Raji (cell line): ENCODE measurements around the gene NDRG3.

Experiments
- POLR2A ChIP-seq: IDR thresholded peaks from 2 replicates; pipeline ENCODE4 v1.6.1; 2011; ENCODE audit warnings: low read depth, low read length, control low read depth; ENCODE audit not compliant: insufficient read depth

The NDRG3 gene

DNA sequence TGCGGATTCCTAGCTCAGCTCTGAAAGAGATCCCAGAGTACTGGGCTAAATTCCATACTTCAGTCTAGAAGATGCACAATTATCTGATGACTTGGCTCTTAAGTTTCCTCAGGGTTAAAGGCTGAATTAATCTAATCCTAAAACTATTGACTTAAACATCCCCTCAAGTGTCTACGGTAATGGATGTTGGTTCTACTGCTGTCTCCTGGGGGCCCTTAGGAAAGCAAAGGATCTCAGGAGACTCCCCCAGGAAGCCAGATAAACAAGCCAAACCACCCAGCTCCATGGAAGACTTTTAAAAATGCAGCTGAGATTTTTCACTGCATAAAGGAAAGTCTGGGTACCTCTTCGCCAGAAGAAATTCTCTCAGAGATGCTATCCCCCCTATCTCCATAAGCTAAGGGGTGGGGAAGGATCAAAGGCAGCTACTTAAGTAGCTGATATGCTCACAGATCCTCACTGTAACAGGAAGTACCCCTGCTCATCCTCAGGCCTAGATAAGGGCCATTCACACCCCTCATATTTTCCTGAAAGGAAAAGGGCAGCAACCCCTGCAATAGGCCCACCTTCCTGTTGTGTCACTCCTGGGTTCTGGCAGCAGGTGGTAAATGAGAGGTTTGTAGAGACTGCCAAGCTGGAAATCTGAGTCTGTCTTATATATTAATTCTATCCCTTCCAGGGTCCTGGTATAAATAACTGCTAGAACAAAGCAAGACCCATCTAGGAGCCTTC is 9.3 kb downstream of the NDRG3 start:
- no peak for TF ChIP-seq POLR2A

DNA sequence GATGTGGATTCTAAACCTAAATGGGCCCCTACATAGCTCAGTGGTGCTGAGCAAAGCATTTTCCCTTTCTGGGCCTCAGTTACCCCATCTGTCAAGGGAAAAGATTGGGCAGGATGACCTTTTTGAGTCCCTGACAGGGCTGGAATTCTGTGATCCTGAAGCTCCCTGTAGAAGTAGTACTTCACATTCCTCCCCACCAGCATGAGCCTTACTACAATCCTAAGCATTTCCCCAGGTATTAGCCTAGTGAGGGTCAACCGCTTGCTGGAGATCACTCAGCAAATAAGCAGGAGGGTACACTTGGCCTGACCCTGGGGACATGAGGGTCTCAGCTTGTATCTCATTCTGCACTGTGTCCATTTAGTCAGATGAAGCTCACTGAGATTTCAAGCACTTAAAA is 13.4 kb downstream of the NDRG3 start:
- TF ChIP-seq POLR2A: no peak

DNA sequence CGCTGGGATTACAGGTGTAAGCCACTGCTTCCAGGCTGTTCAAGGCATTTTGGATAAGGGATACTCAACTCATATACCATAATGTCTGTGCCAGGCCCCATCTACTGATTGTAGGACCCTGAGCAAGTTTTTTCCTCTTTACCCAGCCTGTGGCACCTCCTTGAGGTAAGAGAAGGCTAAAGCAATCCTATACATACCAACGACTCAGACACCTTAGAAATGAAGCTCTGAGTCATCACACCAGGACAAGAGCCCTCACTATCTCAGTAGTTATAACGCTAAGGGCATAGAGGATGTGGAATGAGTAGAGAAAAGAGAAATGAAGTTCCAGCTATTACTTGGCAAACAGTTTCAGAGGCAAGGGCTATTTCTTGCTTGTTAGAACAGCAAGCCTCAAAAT is 16.9 kb downstream of the NDRG3 start:
- no peak for TF ChIP-seq POLR2A

DNA sequence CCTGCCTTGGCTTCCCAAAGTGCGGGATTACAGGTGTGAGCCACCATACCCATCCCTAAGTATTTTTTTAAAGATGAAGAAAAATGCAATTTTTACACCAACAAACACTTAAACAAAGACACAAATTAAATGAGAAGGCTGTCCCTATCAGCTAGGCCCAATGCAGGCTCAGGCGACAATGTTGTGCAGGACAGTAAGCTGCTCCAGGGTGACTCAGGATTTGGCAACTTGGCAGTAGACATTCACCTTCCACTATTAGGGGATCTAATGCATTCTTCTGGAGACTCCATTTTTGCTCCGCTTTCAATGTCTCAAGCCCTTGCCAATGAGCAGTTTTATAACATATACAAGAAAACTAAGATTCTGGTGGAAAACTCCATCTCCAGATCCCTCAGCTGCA is 19.7 kb downstream of the NDRG3 start:
- no peak for TF ChIP-seq POLR2A

DNA sequence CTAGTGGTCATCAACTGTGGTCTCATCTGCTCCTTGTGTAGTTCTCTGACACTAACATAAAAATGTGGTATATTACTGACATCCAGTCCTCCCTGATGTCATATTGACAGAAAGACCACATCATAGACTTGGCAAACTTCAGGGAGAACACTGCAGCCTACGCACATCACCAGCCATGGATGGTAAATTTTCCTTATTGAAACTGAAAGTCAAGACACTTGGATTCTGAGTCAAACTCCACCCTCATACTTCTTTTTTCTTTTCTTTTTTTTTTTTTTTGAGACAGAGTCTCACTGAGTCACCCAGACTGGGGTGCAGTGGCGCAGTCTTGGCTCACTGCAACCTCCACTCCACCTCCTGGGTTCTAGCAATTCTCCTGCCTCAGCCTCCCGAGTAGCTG is 25.4 kb downstream of the NDRG3 start:
- no peak for TF ChIP-seq POLR2A

DNA sequence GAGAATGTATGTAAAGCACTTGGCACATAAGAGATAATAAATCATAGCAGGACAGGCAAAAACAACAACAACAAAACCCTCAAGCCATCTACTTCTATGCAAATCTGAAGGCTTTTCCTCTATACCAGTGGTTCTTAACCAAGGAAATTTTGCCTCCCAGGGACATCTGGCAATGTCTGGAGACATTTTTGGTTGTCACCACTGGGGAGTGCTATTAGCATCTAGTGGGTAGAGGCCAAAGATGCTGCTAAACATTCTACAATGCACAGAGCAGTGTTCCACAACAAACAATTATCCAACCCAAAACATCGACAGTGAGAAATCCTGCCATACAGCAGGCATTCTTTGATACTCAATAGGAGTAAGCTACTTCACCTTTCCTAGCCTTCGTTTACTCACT is 28.2 kb downstream of the NDRG3 start:
- no peak for TF ChIP-seq POLR2A

DNA sequence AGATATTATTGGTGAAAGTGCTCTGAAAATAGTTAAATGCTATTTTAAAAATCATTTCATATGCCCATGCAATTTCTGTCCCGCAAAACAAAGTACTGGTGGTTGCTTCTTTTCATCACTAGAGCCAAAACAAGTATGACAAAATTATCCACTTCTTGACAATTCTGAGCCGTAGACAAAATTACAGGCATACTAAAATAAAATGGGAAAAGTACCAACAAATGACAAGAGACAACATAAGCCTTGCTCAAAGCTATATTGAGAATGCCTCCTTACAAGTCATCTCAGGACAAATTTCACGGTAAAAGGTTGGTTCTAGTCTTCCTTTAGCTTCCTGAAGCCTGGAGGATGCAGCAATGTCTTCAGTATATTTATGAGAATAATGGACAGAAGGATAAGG is 28.9 kb downstream of the NDRG3 start:
- TF ChIP-seq POLR2A: no peak

DNA sequence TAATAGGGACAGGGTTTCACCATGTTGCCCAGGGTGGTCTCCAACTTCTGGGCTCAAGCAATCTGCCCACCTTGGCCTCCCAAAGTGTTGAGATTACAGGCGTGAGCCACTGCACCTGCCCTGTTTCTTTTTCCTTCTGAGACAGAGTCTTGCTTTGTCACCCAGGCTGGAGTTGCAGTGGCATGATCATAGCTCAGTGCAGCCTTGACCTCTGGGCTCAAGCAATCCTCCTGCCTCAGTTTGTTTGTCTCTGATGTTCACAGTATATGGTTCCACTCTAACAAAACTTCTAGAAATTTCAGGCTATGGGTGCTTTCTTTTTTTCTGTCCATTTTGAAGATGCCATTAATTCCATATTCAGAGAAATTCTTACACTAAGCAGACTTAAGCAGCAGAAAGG is 33.1 kb downstream of the NDRG3 start:
- no peak for TF ChIP-seq POLR2A

DNA sequence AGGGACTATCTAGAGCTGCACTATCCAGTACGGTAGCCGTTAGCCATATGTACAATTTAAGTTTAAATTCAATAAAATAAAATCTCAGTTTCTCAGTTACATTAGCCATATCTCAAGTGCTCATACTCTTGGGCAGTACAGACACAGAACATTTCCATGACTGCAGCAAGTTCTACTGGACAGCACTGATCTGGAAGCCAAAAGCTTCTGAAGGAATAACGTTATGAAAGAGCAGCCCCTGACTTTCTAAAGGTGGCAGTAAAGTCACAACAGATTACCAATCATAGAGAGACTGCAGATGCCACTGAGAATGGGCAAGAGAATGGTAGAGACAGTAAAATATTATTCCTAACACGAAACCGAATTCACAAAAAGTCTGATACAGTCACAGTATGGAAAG is 36.8 kb downstream of the NDRG3 start:
- TF ChIP-seq POLR2A: no peak

DNA sequence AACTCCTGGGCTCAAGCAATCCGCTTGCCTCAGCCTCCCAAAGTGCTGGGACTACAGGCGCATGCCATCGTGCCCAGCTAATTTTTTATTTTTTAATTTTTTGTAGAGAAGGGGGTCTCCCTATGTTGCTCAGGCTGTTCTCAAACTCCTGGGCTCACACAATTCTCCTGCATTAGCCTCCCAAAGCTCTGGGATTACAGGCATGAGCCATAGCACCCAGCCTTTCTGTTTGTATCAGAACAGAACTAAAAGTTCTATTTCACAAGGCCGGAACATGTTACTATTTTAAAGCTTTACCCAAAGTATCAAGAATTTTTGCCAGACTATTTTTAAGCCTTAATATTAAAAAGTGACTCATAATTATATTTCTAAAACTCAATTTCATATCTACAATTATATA is 42.4 kb downstream of the NDRG3 start:
- TF ChIP-seq POLR2A: no peak

DNA sequence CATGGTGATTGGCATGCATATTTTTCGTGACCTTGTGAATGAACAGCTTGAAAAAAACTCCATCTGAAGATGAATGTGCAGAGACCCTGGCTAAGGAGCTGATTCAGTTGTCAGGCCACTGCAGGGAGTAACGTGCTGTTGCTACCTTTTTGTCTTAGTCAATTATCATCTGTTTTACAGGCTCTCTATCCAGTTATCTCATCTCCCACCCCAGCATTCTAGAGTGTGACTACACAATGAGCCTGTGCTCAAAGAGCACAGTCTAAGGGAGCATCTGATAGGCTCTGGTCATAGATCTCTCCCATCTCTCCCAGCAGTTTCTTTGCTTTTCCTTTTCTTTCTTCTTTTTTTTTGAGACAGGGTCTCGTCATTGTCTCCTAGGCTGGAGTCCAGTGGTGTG is 45.5 kb downstream of the NDRG3 start:
- no peak for TF ChIP-seq POLR2A

DNA sequence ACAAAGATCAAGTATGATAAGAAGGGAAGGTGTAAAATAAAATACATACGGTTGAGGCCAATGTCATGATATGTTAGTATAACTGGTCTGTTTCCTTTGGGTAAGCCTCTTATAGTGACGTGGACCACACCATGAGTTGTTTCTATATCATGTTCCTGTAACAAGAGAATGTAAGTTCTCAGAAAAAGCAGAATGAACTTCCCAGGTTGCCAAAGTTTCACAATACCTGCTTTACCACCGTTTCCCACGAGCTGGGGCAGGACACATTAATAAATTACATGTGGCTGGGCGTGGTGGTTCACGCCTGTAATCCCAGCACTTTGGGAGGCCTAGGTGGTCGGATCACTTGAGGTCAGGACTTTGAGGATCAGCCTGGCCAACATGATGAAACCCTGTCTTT is 57.3 kb downstream of the NDRG3 start:
- no peak for TF ChIP-seq POLR2A

DNA sequence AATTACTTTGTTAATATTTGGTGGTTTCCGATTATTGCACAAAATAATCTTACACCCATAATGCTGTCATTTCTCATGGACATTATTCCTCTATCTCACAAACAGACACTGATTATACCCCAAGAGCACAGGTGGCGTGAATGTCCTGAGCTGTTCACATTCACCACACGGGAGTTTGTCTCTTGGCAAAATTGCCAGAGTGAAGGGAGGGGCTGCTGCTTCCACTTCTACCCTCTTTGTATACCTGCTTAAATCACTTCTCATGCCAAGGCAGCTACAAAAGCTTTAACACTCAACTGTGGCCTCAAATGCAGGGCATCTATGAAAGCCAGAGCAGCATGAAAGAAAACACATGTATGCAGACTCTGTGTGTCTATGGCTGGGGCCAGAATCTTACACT is 58.0 kb downstream of the NDRG3 start:
- TF ChIP-seq POLR2A: no peak

DNA sequence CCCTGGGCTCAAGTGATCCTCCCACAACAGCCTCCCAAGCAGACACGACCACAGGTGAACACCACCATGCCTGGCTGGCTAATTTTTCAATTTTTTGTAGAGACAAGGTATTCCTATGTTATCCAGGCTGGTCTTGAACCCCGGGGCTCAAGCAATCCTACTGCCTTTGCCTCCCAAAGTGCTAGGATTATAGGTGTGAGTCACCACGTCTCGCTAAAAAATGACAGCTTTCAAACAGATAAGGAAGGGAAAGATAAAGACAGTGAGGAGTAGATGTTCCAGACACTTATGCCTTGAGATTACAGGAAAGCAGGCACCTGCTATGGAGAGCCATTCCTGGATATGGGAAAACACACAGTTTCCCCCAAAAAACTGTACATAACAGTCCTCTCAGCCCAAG is 58.9 kb downstream of the NDRG3 start:
- no peak for TF ChIP-seq POLR2A

DNA sequence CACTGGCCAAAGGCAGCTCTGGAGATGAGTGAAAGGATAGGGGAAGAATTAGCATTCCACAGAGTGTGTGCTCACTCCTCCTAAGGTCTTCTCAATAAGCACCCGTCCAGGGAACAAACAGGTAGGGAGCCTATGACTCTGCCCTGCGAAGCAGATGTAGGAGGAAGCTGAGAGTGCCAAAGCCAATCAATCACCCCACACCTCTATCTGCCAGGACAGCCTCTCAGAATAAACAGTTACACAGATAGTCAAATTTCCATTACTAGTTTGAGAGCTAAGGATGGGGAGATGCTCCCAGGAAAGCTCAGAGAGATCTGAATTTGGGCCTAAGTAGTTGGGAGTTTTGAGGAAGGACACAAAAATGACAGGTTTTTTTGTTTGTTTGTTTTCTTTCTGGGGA is 59.4 kb downstream of the NDRG3 start:
- TF ChIP-seq POLR2A: no peak

DNA sequence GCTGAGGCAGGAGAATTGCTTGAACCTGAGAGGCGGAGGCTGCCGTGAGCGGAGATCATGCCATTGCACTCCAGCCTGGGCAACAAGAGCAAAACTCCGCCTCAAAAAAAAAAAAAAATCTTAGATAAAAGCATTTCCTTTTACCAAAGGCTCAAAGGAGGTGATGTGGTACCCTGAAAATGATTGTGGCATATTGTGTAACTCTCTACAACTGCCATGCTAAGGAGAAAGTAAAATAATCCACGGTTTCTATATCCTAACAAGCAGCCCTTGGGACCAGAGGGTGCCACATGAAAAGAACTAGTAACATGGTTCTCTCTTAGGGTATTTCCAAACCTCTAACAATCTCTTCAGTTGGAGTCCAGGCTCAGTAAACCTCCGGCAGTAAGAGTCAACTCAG is 61.1 kb downstream of the NDRG3 start:
- no peak for TF ChIP-seq POLR2A

DNA sequence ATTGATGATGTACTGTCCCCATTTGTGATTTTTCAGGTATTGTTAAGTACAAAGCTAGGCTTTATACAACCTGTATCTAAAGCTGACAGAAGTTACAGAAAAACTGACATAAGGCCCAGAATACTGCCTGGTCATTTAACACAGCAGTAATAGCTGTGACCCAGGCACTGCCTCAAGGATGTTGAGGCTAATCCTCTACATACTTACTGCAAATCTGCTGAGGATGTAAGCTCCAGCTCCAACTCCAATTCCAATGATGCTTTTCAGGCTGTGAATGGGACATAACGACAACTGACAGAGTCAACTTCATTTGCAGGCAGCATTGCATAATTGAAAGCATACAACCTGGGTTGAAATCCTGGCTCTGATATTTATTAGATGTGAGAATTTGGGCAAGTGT is 63.6 kb downstream of the NDRG3 start:
- TF ChIP-seq POLR2A: no peak
